Panc1 (cell line): Measurements from ENCODE around the gene LRRK1. TPM values are rescaled to one million over a fixed set of nuclear protein-coding genes. Genes with fewer than 3 reads are reported as not detected.

ENCODE experiments used
- ATAC-seq: fragments of 200-7000 bp; cut with Tn5 transposase; 2 replicates; pipeline ENCODE4 v1.9.1; 2020; ENCODE audit warnings: mild to moderate bottlenecking, moderate library complexity
- BruUV-seq: library from RNA; stranded (reverse); fragments of 400-500 nt; replicated peaks from 2 replicates; lab custom pipeline; 2021; lab: Mats Ljungman, UMichigan
- CTCF ChIA-PET: fragments of 300-600 bp; sonication (Branson Sonifier 250); formaldehyde crosslinking; loops from one replicate; lab custom pipeline; 2022; ENCODE audit warnings: antibody characterized with exemption; lab: Charles Lee
- POLR2A ChIA-PET: fragments of 300-600 bp; sonication (Branson Sonifier 250); formaldehyde crosslinking; loops from one replicate; lab custom pipeline; 2022; ENCODE audit warnings: antibody characterized with exemption; lab: Charles Lee
- DNase-seq: peaks from one replicate; pipeline ENCODE4 v3.0.0-alpha.2; 2010; ENCODE audit warnings: low read depth, low spot score
- H3K27ac ChIP-seq: 2 replicates; pipeline ENCODE4 v1.5.1; 2011; ENCODE audit warnings: mild to moderate bottlenecking, low read length, inconsistent platforms
- H3K27me3 ChIP-seq: fragments of 200-500 bp; sonication (Bioruptor generic); 2 replicates; pipeline ENCODE4 v1.6.0; 2014; ENCODE audit warnings: low read length, inconsistent platforms; ENCODE audit not compliant: control insufficient read depth, insufficient read depth
- H3K36me3 ChIP-seq: fragments of 200-500 bp; sonication (Bioruptor generic); 2 replicates; pipeline ENCODE4 v1.5.1; 2014; ENCODE audit warnings: inconsistent platforms, mild to moderate bottlenecking, low read length, moderate library complexity; ENCODE audit not compliant: control insufficient read depth, insufficient read depth
- H3K4me1 ChIP-seq: 2 replicates; pipeline ENCODE4 v1.5.1; 2011; ENCODE audit warnings: inconsistent platforms, mild to moderate bottlenecking, low read length, moderate library complexity; ENCODE audit not compliant: control insufficient read depth, insufficient read depth
- H3K4me3 ChIP-seq, 2 experiments: 2 replicates each; pipeline ENCODE4 v1.5.1; 2011 to 2012; ENCODE audit warnings: low read depth in 2 of 2, low read length in 2 of 2, mild to moderate bottlenecking in 2 of 2, inconsistent platforms in 1 of 2, moderate library complexity in 1 of 2
- H3K9me3 ChIP-seq: fragments of 200-500 bp; sonication (Bioruptor generic); 2 replicates; pipeline ENCODE4 v1.5.1; 2014; ENCODE audit warnings: low read depth, mild to moderate bottlenecking, inconsistent platforms, low read length, moderate library complexity; ENCODE audit not compliant: control insufficient read depth, insufficient read depth
- POLR2AphosphoS5 ChIP-seq: IDR thresholded peaks from 2 replicates; pipeline ENCODE4 v1.6.1; 2012; ENCODE audit warnings: mild to moderate bottlenecking, low read depth, low read length, moderate library complexity
- SIN3A ChIP-seq: IDR thresholded peaks from 2 replicates; pipeline ENCODE4 v1.6.1; 2012; ENCODE audit warnings: low read depth, mild to moderate bottlenecking, low read length, moderate library complexity, borderline replicate concordance; ENCODE audit not compliant: insufficient read depth
- TCF7L2 ChIP-seq: IDR thresholded peaks from 2 replicates; pipeline ENCODE4 v1.6.1; 2011; ENCODE audit warnings: mild to moderate bottlenecking, low read depth, low read length, inconsistent platforms
- in situ Hi-C: cut with HindIII; loops from 2 replicates; pipeline ENCODE4 v1.10.0; 2016; ENCODE audit warnings: low sequenced_read_pairs, low pct_unique_long_range_greater_than_20kb
- intact Hi-C: fragments of 100-400 bp; cut with micrococcal nuclease; formaldehyde crosslinking; loops from one replicate; pipeline ENCODE4 v1.10.0; 2022; ENCODE audit not compliant: unreplicated experiment
- total RNA-seq: library from RNA; stranded (reverse); gene quantifications from one replicate; pipeline ENCODE4 v1.2.1, GENCODE V29; 2021; ENCODE audit not compliant: unreplicated experiment
- TF ChIP-seq, protein P1 (sequence below), 2 experiments: IDR thresholded peaks; 2 replicates each; pipeline ENCODE4 v1.6.1; 2011 to 2012; ENCODE audit warnings: low read depth in 2 of 2, control low read depth in 1 of 2, low read length in 1 of 2, mild to moderate bottlenecking in 1 of 2, moderate library complexity in 1 of 2; ENCODE audit not compliant: insufficient read depth in 1 of 2
- TF ChIP-seq, protein P2 (sequence below): fragments of 450-650 bp; IDR thresholded peaks from 2 replicates; pipeline ENCODE4 v1.5.1; 2017; ENCODE audit warnings: mild to moderate bottlenecking

LRRK1 gene
- total RNA-seq, 1 experiment from 2014 or later, result 88.0 TPM

DNA sequence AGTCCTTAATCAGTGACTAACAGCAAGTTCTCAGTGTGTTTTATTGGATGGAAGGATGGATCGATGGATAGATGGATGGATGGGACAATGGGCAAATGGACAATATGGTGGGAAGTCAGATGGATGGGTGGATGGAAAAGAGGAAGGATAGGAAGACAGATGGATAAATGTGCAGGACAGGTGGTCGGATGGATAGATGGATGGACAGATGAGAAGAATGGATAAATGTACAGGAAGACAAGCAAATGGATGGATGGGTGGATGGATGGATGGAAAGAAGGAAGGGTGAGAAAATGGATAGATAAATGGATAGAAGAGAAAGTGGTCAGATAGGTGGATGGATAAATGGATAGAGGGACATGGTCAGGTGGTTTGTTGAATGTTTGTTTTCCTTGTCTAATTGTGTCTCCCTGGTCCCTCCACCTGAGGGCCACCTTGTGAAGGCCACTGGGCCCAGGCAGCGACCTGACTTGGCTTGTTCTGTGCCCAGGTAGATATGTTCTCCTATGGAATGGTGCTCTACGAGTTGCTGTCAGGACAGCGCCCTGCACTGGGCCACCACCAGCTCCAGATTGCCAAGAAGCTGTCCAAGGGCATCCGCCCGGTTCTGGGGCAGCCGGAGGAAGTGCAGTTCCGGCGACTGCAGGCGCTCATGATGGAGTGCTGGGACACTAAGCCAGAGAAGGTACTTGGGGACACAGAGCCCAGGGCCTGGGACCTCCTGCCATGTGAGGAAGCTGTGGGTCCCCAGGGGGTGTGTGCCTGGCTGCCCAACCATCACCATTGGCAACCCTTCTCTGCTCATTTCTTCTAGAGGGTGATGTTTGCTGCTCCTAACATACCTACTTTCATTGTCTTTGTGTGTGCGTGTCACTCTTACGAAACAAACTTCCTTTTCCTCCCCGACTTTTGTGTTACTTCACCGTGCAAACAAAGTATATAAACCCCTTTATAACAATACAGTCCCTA, 137.5 kb downstream of the LRRK1 start:
- peaks cover 5% of the 10 kb centered on the region; the same call in 1 of the 2 replicates for H3K36me3 ChIP-seq
- in situ Hi-C loops (no loop called here), intact Hi-C loops (no loop called here)
- TF ChIP-seq POLR2AphosphoS5, result no peak
- TF ChIP-seq TCF7L2, result no peak
- TF ChIP-seq, protein P1, sequence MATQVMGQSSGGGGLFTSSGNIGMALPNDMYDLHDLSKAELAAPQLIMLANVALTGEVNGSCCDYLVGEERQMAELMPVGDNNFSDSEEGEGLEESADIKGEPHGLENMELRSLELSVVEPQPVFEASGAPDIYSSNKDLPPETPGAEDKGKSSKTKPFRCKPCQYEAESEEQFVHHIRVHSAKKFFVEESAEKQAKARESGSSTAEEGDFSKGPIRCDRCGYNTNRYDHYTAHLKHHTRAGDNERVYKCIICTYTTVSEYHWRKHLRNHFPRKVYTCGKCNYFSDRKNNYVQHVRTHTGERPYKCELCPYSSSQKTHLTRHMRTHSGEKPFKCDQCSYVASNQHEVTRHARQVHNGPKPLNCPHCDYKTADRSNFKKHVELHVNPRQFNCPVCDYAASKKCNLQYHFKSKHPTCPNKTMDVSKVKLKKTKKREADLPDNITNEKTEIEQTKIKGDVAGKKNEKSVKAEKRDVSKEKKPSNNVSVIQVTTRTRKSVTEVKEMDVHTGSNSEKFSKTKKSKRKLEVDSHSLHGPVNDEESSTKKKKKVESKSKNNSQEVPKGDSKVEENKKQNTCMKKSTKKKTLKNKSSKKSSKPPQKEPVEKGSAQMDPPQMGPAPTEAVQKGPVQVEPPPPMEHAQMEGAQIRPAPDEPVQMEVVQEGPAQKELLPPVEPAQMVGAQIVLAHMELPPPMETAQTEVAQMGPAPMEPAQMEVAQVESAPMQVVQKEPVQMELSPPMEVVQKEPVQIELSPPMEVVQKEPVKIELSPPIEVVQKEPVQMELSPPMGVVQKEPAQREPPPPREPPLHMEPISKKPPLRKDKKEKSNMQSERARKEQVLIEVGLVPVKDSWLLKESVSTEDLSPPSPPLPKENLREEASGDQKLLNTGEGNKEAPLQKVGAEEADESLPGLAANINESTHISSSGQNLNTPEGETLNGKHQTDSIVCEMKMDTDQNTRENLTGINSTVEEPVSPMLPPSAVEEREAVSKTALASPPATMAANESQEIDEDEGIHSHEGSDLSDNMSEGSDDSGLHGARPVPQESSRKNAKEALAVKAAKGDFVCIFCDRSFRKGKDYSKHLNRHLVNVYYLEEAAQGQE (IDR thresholded peaks at IDR 0.05; ENCODE audit: insufficient read depth in 1 of 2, low read depth in 2 of 2, low read length in 1 of 2), result no peak
- TF ChIP-seq, protein P2, sequence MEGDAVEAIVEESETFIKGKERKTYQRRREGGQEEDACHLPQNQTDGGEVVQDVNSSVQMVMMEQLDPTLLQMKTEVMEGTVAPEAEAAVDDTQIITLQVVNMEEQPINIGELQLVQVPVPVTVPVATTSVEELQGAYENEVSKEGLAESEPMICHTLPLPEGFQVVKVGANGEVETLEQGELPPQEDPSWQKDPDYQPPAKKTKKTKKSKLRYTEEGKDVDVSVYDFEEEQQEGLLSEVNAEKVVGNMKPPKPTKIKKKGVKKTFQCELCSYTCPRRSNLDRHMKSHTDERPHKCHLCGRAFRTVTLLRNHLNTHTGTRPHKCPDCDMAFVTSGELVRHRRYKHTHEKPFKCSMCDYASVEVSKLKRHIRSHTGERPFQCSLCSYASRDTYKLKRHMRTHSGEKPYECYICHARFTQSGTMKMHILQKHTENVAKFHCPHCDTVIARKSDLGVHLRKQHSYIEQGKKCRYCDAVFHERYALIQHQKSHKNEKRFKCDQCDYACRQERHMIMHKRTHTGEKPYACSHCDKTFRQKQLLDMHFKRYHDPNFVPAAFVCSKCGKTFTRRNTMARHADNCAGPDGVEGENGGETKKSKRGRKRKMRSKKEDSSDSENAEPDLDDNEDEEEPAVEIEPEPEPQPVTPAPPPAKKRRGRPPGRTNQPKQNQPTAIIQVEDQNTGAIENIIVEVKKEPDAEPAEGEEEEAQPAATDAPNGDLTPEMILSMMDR, result no peak
- no peak for TF ChIP-seq SIN3A
- ATAC-seq (no peak), DNase-seq (no peak)
- H3K4me3 ChIP-seq, result no peak overlapping the region
- ChIA-PET CTCF (no interaction called here), POLR2A (no interaction called here)
- no TSS peak for BruUV-seq
- no peak overlapping the region for H3K27ac ChIP-seq
- no peaks in the 10 kb centered on the region for H3K9me3 ChIP-seq
- H3K4me1 ChIP-seq, result no peaks in the 10 kb centered on the region
- no peaks in the 10 kb centered on the region for H3K27me3 ChIP-seq

DNA sequence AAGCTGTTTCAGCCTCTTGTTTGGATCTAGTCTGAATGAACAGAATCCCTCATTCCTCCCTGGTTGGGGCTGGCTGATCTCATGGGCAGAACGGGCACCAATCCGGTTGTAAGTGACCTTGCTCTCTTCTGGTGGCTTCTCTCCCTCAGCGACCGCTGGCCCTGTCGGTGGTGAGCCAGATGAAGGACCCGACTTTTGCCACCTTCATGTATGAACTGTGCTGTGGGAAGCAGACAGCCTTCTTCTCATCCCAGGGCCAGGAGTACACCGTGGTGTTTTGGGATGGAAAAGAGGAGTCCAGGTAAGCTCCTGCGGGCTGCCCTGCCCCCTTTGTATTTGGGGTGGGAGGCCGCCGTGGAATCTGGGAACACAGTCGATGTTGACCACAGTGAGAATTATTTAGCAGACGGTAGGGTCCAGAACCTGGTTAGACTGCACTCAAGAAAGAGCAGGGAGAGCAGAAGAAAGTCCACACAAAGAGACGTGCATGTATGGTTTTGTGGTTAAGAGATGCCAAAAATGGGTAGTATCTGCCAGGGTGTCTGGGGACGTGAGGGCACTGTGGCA, 138.8 kb downstream of the LRRK1 start:
- TF ChIP-seq SIN3A, result no peak
- TF ChIP-seq, protein P2, result no peak
- no peak for TF ChIP-seq POLR2AphosphoS5
- TF ChIP-seq TCF7L2, result no peak
- TF ChIP-seq, protein P1 (IDR thresholded peaks at IDR 0.05; ENCODE audit: insufficient read depth in 1 of 2, low read depth in 2 of 2, low read length in 1 of 2), result no peak
- no peak for DNase-seq

More for the DNA sequence above, 138.8 kb downstream of the LRRK1 start:
- in situ Hi-C loops, result no loop called here
- intact Hi-C loops, result no loop called here
- BruUV-seq, result no TSS peak
- ATAC-seq, result no peak
- H3K9me3 ChIP-seq, result no peaks in the 10 kb centered on the region
- CTCF ChIA-PET, result no interaction called here
- no peaks in the 10 kb centered on the region for H3K27me3 ChIP-seq
- H3K4me1 ChIP-seq, result no peaks in the 10 kb centered on the region
- peaks cover 8% of the 10 kb centered on the region for H3K36me3 ChIP-seq
- no peak overlapping the region for H3K4me3 ChIP-seq
- POLR2A ChIA-PET, result no interaction called here
- no peak overlapping the region for H3K27ac ChIP-seq
